ENCODE results near the gene LIG4.

LIG4 gene

GRCh38 chr13:108193806-108194205, 21.5 kb downstream of the LIG4 start:
- no peak for DNase-seq

DNA sequence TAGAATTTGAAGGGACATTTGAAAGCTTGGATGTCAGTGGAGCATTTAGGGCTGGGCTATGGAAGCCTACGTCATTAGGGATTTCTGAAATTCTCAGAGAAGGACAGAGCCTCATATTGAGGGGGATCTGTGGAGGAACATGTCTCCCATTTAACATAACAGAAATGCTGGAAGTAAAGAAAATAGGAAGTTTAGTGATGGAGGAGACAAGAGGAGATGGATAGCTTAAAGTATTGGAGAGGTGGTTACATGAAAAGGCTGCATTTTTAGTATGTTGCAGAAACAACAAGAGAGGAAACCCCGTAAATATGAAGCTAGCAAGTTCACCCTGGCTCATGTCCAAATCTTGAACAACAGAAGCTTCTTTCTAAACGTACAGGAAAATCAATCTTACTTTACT, 24.4 kb downstream of the LIG4 start:
- DNase-seq, result no peak

DNA sequence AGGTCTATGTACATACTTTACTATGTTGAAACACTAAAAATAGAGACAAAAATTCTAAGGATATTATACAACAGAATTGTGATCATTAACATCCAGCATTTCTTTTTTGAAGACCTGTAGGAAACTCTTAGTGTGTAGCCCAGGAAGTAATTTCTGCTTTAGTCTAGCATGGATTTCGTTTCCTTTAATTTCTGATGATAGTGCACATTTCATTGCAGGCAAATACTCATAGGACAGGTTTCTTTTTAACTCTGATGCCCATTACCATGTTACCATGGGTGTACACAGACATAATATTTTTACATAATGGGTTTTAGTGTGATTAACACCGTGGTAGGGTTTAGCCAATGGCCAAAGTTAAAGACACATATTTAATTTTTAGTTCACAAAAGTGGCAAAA, 27.1 kb downstream of the LIG4 start:
- DNase-seq, result no peak

GRCh38 chr13:108185223-108185622, 30.1 kb downstream of the LIG4 start:
- no peak for DNase-seq

GRCh38 chr13:108182652-108183051, 32.7 kb downstream of the LIG4 start:
- DNase-seq, result no peak

GRCh38 chr13:108178078-108178477, 37.3 kb downstream of the LIG4 start:
- no peak for DNase-seq

GRCh38 chr13:108176685-108177274, 38.6 kb downstream of the LIG4 start:
- DNase-seq, result peak; percentile 23

GRCh38 chr13:108168929-108169328, 46.4 kb downstream of the LIG4 start:
- no peak for DNase-seq

- no peak for DNase-seq
Measured at GRCh38 chr13:108166078-108166477, 49.3 kb downstream of the LIG4 start.

DNA sequence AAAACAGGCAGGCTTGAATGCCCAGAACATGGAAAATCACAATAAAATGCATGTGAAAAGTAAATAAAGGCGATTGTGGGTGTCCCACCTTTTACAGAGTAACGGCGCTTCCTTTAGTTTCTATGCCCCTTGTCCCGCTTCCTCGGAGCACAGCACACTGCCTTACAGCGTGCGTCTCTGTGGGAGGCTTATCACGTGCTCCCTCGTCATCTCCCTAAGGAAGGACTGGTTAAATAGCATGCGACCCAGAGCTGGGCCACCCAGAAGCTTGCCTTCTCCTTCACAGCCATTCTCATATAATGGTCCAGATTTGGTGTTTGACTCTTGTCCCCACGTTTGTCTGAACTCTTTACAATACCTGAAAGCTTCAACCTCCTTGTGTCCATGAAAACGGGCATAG, 56.6 kb downstream of the LIG4 start:
- DNase-seq, result no peak
